Right ventricle myocardium superior (tissue), 1 donor: ENCODE measurements around the gene POLE4. TPM values are rescaled to one million over a fixed set of nuclear protein-coding genes. Genes with fewer than 3 reads are reported as not detected.

Experiments used
- ATAC-seq: fragments of 200-7000 bp; cut with Tn5 transposase; one replicate; pipeline ENCODE4 v1.9.1; 2020; ENCODE audit warnings: mild to moderate bottlenecking; ENCODE audit not compliant: poor library complexity
- DNase-seq: peaks from one replicate; pipeline ENCODE4 v3.0.0-alpha.2; 2020
- intact Hi-C: fragments of 100-400 bp; cut with DNase I; formaldehyde crosslinking; loops from one replicate; pipeline ENCODE4 v1.11.2; 2022
- total RNA-seq: library from RNA; stranded (reverse); fragmentation: NEBNext Ultra II Directional; extraction: Animal tissue kit (Norgen Biotek cat#: 25700); gene quantifications from one replicate; pipeline ENCODE4 v1.2.1, GENCODE V29; 2021
- donor health status: DM: no; HTN: yes; CAD: no; lungs with severe emphysema.

POLE4 gene
- total RNA-seq, 1 donor from 2014 or later = 48.7 TPM

DNA sequence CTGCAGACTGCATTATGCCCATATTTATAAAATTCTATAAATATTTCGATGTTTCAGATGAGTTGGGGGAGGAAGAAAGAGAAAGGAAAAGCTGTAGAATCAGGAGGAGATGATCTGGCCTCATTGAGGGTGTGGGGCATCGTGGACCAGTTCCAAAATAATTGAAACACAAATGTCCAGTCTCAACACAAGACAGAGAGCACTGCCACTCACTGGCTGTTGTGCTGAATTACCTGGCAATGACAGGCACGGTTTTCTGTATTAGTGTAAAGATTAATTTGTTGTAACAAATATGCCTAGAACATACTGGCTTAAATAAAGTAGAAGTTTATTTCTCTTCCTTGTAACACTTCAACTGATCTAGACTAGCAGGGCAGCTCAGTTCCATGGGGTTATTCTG is 24.1 kb downstream of the POLE4 start:
- intact Hi-C loops = no loop called here
- no peak for ATAC-seq
- no peak for DNase-seq

DNA sequence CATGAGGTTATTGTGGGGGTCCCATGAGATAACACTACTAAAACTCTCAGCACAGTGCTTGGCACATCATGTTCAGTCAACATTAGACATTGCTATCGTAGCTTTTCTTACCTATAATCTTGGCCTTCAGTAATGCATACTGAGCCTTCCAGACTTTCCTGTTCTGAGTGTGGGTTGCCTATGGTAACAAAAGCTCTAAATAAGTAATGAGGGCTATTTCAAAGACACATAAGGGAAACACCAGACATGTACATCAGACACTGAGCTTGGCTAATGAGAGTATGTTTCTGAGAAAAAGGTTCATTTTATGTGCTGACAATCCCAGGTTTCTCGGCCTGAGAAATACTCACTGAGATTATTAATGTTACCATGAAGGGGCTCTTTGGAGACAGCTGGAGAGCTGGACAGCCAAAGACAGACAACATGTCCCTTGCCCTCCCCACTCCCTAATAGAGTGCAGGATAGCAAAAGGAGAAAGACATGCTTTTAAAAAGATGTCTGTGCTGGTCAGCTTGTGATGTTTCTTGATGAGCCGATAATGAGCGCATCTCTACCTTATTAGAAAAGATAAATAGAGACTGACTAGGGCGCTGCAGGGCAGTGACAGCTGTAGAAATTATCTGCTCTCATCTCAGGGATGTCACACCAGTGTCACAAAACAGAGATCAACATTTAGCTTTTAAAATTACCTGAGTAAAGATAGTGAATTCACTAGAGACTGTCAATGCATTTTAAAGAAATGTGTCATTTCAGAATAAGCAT is 25.4 kb downstream of the POLE4 start:
- intact Hi-C loops = no loop called here
- ATAC-seq = no peak
- no peak for DNase-seq

DNA sequence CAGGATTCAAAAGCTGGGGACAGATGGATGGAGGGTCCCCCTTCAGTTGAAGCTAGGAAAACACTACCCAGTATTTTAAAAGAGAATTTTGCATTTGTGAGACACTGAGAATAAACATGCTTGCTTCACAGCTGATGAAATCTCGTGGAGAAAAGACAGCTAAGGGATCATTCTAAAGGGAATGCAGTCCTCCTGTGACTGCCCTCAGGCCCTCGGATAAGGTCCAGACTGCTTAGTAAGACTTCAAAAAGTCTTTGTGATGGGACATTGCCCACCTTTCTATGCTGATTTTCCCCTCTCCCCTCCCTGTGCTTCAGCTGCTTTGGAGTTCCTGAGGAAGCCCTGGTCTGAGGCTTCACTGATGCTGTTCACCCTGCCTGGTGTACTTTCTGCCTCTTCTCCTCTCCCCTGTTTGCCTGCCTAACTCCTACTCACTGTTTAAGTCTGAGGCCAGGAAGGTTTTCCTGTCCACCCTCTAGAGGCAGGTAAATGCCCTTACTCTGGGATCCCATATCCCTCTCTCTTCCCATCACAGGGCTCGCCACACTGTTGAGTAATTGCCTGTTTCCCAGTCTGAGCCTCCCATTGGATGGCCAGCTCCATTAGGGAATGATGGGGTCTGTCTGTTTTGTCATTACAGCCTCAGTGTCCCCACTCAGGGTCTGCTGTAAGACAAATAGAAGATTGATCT is 26.6 kb downstream of the POLE4 start:
- no peak for ATAC-seq
- intact Hi-C loops = no loop called here

DNA sequence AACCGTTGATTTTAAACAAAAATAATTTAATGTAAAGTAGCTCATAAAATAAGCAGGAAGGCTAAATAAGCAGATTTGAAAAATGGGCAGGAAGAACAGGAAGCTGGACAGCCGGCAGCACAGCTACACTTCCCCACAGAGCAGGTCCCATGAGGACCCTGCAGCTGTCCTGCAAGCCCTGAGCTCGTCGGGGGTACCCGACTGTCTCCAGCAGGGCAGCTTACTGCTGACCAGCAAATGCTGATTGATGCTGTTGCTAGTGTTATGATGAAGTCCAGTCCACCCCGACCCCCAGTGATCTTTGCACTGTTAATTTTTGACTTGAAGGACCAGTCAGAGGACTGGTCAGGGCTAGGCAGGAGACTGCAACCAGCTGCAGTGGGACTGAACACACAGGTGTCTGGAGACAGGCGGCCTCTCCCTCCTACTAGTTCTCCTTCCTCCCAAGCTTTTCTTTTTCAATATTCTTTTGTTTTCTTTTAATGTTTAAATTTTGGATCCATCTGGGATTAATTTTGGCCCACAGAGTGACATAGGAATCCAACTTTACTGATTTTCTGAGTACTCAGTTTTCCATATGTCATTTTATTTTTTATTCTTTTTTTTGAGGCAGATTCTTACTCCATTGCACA is 27.7 kb downstream of the POLE4 start:
- DNase-seq (no peak), ATAC-seq (no peak)
- intact Hi-C loops = no loop called here

More for the DNA sequence above, 26.6 kb downstream of the POLE4 start:
- no peak for DNase-seq

DNA sequence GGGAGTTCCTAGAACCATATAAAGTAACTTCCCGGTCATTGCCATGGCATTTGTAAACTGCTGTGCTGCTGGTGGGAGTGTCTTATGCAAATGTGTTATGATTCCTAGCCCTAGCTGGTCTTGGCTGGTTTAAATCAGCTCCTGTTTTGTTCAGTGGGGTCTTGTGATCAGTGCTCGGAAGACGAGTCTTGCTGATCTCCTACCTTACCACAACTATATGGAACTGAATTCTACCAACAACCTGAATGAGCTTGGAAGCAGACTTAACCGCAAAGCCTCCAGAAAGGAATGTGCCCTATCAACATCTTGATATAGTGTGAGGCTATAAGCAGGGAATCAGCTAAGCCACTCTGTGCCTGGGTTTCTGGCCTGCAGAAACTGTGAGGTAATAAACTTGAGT is 33.5 kb downstream of the POLE4 start:
- DNase-seq (no peak), ATAC-seq (no peak)
- intact Hi-C loops = no loop called here

DNA sequence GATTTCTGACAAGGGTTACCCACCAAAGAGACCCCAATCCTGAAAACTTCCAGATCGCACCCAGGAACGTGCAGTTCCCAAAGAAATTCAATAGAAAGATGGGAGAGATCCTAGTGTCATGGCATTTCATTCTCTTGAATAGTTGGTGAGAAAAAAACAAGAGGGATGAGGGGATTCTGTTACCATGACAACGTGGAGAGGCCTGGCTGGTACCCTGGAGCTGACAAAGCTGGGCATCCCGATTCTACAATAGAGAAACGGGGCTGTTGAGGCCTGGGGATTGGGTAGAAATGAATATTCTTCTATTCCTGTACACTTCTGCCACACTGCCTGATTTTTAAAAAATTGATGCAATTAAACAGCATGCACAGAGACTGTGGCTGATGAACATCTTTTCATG is 41.0 kb downstream of the POLE4 start:
- DNase-seq = no peak
- intact Hi-C loops = no loop called here
- no peak for ATAC-seq

DNA sequence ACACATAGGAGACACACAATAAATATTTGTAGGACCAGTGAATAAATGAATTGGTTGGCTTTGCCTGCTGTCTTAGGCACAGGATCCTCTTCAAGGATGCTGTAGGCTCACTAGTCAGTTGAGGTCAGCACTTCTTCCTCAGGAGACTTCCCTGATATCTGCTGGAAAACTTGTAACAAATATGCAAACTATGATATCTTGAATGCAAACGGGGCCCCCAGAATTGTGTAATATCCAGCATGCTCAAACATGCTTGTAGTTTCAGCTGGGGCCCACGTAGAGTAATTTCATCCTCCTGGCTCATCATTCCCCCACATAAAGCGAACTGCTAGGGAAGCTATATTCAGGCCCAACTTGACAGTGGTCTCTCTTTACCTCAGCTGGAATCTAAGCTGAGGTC is 43.6 kb downstream of the POLE4 start:
- ATAC-seq = no peak
- intact Hi-C loops = no loop called here
- no peak for DNase-seq

DNA sequence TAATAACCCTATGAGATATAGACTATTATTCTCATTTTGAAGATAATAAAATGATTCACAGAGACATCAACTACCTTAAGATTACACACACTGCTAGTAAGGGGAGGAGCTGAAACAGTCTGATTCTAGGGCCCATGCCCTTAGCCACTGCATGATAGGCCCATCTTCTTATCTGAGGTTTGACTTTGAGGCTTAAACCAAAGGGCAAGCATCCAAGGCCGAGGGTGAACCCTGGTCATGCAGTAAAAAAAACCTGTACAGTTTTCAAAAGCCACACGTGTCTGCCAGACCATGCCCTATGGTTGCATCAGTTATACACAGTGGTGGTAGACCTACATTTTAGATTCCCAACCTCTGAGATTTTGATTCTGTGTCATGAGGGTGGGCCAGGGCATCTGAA is 44.8 kb downstream of the POLE4 start:
- intact Hi-C loops = no loop called here
- ATAC-seq = no peak
- no peak for DNase-seq

DNA sequence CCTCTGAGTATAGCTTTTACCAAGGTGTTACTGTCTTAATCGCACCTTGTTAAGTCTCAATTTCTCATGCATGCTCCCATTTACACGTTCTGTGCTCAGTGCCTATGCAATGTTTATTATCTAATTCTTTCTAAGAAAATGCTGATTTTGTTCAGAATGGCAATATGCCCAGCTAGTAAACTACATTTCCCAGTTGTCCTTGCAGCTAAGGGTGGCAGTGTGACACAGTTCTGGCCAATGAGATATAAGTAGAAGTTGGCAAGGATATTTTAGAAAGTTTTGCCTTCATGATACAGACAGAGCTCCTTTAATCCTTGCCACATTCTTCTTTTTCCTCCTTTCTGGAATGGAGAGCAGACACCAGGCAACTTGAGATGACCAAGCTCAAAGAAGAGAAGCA is 45.3 kb downstream of the POLE4 start:
- DNase-seq (no peak), ATAC-seq (no peak)
- intact Hi-C loops = no loop called here

DNA sequence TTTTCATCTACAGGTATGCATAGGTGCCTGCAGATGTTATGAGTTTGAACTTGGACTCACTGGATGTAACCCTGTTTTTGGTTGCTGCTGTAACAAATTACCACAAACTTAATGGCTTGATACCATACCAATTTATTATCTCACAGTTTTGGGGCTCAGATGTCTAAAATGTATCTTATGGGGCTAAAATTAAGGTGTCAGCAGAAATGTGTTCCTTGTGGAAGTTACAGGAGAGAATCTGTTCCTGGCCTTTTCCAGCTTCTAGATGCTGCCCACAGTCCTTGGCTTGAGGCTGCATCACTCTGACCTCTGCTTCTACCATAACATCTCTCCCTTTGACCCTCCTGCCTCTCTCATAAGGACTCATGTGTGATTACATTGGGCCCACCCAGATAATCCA is 47.6 kb downstream of the POLE4 start:
- ATAC-seq = no peak
- no peak for DNase-seq
- intact Hi-C loops = no loop called here

DNA sequence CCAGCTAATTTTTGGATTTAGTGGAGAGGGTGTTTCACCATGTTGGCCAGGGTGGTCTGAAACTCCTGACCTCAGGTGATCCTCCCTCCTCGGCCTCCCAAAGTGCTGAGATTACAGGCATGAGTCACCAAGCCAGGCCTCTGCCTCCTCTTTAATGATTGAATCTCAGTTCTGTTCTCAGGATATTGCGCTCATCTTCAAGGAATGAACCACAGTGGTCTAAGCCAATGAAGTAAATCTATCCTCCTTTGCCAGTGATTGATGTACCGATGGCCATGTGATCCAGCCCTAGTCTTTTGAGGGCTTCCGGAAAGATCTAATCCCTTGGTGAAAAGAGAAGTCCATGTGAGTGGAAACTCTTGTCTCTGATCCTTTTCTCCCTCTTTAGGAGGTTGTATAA is 48.6 kb downstream of the POLE4 start:
- ATAC-seq (no peak), DNase-seq (no peak)
- intact Hi-C loops = no loop called here

DNA sequence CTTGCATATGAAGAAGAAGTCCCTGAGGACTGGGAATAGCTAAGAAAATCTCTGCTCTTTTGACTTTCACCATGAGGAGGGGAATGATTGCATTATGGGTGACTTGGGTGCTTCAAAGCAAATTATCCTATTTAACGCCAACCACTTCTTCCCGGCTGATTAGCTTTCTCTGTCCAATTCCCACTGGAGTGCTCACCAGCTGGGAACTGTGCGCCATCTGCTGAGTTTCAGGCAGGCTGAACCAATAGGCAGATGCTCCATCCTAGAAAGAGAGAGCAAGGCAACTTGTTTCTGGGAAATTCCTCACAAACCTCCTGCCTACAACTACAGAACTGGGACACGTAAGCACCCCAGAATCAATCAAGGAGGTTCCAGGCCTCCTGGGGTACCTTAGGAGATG is 49.4 kb downstream of the POLE4 start:
- DNase-seq (no peak), ATAC-seq (no peak)
- intact Hi-C loops = no loop called here

DNA sequence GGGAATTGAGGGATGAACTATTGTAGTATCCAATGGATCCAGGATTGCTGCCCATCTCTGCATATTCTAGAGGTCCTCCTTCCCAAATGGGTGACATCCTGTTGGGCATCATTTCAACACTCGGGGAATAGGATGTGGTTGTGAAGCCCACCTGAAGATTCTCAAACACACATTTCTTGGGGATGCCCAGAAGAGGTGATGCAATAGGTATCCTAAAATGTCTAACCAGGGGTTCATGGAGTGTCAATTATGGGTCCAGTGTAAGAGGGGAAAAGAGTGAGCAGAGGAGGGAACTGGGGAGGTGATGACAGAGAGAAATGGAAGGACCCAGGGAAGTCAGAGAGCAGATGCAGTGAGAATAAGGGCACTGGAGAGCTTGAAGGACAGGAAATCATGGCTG is 52.1 kb downstream of the POLE4 start:
- intact Hi-C loops = no loop called here
- DNase-seq = no peak
- no peak for ATAC-seq

DNA sequence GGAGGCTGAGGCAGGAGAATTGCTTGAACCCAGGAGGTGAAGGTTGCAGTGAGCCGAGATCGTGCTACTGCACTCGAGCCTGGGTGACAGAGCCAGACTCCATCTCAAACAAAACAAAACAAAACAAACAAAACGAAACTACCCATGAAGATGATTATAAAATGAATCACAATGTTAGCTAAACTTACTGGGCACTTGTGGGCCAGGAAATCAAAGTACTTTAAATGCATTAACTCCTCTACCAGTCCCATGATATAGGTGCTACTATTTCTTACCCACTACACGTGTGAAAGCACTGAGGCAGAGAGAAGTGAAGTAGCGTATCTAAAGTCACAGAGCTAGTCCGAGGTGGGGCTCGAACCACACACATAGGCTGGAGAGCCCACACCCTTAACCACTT is 53.6 kb downstream of the POLE4 start:
- no peak for DNase-seq
- intact Hi-C loops = no loop called here
- no peak for ATAC-seq

DNA sequence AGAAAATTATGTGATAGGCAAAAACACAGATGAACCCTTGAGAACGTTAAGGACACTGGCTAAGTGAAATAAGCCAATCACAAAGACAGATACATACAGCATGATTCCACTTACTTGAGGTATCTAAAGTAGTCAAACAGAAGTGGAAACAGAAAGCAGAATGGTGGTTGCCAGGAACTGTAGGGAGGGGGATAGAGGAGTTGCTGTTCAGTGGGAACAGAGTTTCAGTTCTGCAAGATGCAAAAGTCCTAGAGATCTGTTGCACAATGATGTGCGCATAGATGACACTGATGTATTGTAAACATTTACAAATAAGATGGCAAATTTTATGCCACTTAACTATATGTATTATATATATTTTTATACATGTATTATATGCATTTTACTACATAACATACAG is 59.7 kb downstream of the POLE4 start:
- ATAC-seq = peak; percentile 51
- DNase-seq = no peak
- intact Hi-C loops = no loop called here

Other genes with a start within 250 kb of the POLE4 start
- 4.1 TPM for gene HK2, start 124.5 kb upstream of the POLE4 start, total RNA-seq
- gene TACR1, start 240.9 kb downstream of the POLE4 start, total RNA-seq = 0.11 TPM